Effector CD8-positive, alpha-beta T cell (primary cell): Measurements from ENCODE around the gene ADCY10.
A peak's percentile ranks its signal among the peaks of the same experiment; 100 is the strongest.
"Not testable (repeated sequence)": the region's sequence is repeated elsewhere in the genome, so short reads cannot be mapped to it uniquely, and the experiment has no call there.

Source experiments
- DNase-seq: peaks from one replicate; lab custom pipeline; 2025; lab: John Stamatoyannopoulos, UW

ADCY10 gene

DNA sequence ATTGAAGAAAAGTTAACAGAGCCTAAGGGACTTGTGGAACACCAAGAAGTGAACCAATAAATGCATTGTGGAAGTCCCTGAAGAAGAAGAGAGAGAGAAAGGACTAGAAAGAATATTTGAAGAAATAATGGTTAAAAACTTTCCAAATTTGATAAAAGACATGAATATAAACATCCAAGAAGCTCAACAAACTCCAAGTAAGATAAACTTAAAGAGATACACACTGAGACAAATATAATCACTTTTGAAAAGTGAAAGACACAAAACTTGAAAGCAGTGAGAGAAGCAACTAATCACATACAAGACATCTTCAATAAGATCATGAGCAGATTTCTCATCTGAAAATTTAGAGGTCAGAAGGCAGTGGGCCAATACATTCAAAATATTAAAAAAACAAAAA lies 101.0 kb downstream of the ADCY10 start:
- no peak for DNase-seq

- no peak for DNase-seq
These were observed 105.2 kb downstream of the ADCY10 start for GRCh38 chr1:167808690-167809089.

GRCh38 chr1:167808104-167808503 lies 105.8 kb downstream of the ADCY10 start:
- DNase-seq, result no peak

GRCh38 chr1:167806676-167807075 lies 107.3 kb downstream of the ADCY10 start:
- DNase-seq, result not testable (repeated sequence)

- not testable (repeated sequence) for DNase-seq
These were observed 107.7 kb downstream of the ADCY10 start for GRCh38 chr1:167806235-167806634.

DNA sequence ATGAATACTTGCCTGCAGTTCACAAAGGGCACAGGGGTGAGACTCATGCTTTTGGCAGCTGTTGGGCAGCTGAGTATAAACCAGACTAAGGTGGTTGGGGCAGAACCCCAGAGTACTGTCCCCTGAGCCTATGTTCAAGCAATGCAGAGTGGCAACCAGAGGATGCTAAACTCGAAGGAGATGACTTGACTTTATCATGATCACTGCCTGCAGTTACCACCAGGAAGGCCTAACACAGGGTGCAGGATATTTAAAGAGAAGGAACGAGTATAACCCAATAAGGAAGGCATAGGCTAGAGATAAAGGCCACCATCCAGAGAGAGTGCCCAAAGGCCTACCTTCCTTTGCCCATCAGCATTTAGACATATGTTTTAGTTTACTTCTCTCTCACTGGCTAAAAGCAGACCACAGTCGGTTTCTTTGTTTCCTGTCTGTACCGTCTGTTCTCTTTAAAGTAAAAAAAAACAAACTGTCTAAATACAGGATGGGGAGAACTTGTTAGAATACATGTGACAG lies 108.8 kb downstream of the ADCY10 start:
- no peak for DNase-seq

- peak; percentile 54 for DNase-seq
These were observed 110.4 kb downstream of the ADCY10 start for GRCh38 chr1:167803358-167804207.

DNA sequence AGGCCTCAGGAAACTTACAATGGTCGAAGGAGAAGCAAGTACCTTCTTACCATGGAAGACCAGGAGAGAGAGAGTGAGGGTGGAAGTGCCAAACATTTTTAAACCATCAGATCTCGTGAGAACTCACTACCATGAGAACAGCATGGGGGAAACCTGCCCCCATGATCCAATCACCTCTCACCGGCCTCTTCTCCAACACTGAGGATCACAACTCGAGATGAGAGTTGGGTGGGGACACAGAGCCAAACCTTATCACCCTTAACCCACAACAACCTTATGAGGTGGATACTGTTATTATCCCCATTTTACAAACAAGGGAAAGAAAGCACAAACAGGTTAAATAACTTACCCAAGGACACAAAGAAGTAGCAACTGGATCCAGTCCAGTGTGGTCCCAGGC lies 111.7 kb downstream of the ADCY10 start:
- DNase-seq, result no peak

GRCh38 chr1:167800251-167800650 lies 113.7 kb downstream of the ADCY10 start:
- DNase-seq, result no peak

DNA sequence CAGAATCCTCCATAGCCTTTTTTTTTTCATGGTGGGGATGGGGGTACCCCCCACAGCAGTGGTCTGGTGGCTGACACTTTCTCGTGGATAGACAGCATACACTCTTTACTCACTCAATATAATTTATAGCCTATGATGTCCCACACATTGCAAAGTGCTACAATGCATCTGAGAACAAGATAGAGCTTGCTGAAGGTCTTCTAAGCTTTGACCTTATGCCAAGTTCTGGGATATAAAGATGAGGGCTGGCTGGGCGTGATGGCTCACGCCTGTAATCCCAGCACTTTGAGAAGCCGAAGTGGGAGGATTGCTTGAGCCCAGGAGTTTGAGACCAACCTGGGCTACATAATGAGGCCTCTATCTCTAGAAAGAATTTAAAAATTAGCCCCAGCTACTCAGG lies 114.2 kb downstream of the ADCY10 start:
- no peak for DNase-seq

DNA sequence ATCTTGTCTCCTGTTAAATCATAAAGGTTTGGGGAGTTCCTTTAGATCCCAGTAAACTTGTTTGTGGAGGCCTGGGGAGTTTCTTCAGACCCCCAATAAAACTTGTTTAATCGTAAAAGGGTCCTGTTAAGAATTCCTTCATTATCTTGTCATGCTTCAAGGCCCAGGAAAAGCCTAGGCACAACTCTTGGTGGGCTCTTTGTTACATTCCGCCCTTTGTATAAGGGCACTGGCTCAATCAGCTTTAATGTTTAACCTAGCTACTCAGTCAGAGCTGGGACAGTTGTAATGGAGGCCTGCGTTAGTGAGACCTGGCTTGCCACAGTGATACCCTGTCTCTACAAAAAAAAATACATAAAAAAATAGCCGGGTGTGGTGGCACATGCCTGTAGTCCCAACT lies 115.0 kb downstream of the ADCY10 start:
- no peak for DNase-seq

DNA sequence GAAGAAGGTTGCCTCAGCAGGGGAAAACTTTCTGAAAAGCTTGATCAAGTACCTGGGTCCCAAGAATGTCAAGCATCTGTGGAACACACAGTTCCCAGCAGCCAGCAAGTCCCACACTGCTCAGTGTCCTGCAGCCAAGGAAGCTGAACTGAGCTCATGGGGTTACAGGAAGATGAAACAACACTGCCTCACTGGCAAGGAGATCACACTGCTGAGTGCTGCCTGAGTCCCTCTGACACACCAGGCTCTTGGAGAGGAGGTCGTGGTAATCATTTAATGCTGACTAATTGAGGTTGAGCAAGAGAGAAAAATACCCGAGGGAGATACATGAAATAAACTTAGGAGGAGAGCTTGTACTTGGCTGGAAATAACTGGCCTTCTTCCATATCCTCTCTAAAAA lies 116.9 kb downstream of the ADCY10 start:
- DNase-seq, result no peak

GRCh38 chr1:167795810-167796740 lies 117.9 kb downstream of the ADCY10 start:
- no peak for DNase-seq

DNA sequence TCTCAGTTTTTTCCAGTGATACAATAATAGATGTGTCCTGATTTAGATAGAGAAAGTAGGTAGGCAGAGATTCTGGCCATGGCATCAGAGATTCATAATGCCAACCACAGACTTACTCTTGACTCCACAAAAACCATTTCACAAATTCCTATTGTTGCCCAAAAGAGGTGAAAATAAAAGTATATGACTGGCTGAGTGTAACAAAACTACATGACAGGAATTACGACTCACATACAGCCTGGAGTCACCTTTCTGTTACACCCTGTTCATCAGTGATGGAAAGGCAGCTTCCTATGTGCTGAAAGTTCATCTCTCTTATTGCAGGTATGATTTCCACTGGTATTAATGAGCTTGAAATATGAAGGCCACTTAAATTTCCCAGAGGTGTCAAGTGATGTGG lies 119.9 kb downstream of the ADCY10 start:
- DNase-seq, result no peak

DNA sequence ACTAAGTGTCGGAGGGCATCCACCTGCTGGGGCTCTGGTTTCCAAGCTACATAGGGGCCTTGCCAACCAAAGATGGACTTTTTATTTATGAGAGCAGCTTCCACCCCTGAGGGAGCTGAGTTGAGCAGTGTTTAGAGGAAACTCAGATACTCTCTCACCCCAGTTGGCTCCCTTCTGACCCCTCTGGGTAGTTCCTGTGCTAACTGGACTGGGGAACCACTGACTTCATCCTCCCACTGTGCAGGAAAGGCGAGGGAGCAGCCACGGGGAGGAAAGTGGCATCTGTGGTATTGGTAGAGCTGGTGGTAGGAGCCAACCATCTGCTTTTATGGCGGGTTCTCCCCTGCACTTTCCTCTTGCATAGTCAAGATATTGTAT lies 121.8 kb downstream of the ADCY10 start:
- DNase-seq, result no peak

DNA sequence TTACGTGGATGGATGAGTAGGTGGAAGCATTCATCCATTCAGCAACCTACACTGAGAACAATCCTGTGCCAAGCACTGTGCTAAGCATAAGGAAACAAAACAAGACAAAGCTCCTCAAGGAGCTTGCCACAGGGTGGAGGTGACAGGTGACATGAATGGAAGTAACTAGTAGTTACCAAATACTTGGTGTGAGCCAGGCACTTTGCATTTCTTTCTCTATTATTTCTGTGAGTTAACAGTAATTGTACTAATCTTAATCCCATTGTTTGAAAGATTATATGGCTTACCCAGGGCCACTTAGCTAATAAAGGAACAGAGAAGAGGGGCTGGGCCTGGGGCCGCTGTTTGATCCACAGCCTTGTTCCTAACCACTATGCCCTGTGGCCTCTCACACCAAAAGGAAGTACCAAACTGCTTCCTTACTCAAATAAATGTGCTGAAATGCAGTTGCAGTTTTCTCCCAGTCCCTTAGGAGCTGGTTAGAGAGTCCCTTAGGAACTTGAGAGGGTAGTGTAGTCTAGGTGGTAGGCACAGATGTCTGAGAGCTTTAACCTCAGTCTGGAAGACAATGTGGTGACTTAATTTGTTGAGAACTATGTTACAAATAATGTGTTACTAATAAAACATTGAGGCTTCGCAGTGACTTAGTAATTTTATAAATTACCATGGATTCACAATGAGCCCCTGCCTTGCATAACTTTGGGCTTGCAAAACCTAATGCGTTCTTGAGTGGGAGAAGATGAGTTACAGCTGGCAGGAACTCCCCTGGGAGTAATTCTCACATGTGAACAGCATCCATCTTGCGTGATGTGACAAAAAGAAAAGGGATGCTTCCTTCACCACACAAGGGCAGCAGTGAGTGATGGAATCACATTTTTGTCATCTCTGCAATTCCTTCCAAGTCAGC lies 122.4 kb downstream of the ADCY10 start:
- DNase-seq, result no peak

DNA sequence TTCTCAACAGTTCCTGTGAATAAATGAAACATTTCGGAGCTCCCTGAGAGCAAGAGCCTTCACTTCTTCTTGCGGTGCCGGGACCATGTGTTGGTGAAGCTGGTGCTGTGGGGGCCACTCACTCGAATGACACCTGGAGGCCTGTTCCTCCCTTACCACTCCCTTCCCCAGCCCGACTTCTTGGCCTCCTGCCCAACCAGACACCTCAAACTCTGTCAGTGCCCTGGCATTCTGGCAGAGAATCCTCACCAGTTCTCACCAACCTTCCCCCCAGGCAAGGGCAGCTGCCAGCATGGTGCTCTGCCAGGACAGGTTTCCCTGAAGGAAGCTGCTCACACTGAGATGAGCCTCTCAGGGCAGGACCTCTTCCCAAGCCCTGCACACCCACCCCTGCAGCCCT lies 123.8 kb downstream of the ADCY10 start:
- DNase-seq, result no peak

DNA sequence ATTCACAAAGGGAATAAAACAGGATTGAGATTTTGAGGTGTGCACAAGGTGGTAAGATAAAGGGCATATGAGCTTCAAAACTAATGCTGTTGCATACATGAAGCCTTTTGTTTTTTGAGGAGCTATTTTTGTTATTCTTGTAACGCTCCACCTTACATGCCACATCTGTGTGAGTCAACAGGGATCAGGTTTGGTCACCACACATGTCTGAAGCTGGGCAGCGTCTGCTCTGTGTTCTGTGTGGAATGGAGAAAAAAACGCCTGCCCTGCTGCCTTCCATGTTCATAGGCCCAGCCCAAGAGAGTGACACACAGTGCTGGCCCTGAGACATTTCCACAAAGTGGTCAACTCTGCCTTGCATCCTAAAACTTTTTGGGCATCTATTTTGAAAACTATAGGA lies 124.4 kb downstream of the ADCY10 start:
- no peak for DNase-seq

- no peak for DNase-seq
These were observed 127.4 kb downstream of the ADCY10 start for GRCh38 chr1:167786502-167786901.

DNA sequence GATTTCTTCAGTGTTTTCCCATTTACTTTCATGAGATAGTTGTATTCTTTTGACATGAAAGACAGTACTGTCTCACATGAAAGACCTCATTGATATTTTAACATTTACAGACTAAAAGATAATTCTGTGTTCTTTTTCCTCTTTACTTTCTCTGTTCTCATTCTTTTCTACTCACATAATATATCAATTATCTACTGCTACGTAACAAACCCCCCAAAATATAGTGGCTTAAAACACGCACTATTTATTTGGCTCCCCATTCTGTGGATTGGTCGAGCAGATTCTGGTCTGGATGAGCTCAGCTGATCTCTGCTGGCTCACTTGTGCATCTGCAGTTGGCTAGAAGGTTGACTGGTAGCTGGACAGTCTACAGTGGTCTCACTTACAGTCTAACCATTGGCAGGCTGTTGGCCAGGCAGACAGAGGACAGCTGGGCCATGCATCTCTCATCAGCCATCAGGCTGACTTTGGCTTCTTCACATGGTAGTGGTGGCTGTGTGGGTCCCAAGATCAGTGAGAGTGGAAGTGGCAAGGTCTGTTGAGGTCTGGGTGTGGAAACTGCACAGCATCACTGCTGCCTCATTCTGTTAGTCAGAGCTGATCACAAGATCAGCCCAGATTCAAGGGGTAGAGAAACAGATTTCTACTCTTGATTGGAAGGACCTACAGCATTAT lies 128.9 kb downstream of the ADCY10 start:
- no peak for DNase-seq

- DNase-seq, result no peak
These were observed 131.0 kb downstream of the ADCY10 start for GRCh38 chr1:167782946-167783345.
